GM21723 (cell line): Measurements from ENCODE around the gene SMIM22.

Experiments used
- ATAC-seq: cut with Tn5 transposase; IDR thresholded peaks from one replicate; pipeline ENCODE4 v1.9.1; 2021; ENCODE audit warnings: mild to moderate bottlenecking, moderate library complexity; ENCODE audit not compliant: unreplicated experiment

The SMIM22 gene

GRCh38 chr16:4814542-4815173, 19.5 kb downstream of the SMIM22 start:
- ATAC-seq: no peak

GRCh38 chr16:4820652-4821051, 25.5 kb downstream of the SMIM22 start:
- no peak for ATAC-seq

GRCh38 chr16:4825196-4825595, 30.0 kb downstream of the SMIM22 start:
- ATAC-seq: no peak

GRCh38 chr16:4826526-4826925, 31.4 kb downstream of the SMIM22 start:
- ATAC-seq: no peak

GRCh38 chr16:4826980-4827379, 31.8 kb downstream of the SMIM22 start:
- no peak for ATAC-seq

GRCh38 chr16:4828567-4829321, 33.6 kb downstream of the SMIM22 start:
- ATAC-seq: no peak

GRCh38 chr16:4830408-4830807, 35.2 kb downstream of the SMIM22 start:
- no peak for ATAC-seq

GRCh38 chr16:4831616-4832015, 36.4 kb downstream of the SMIM22 start:
- ATAC-seq: no peak

GRCh38 chr16:4832698-4833343, 37.7 kb downstream of the SMIM22 start:
- no peak for ATAC-seq

- no peak for ATAC-seq
Measured at GRCh38 chr16:4833584-4833983, 38.4 kb downstream of the SMIM22 start.

- ATAC-seq: no peak
Measured at GRCh38 chr16:4836727-4837126, 41.6 kb downstream of the SMIM22 start.

- ATAC-seq: no peak
Measured at GRCh38 chr16:4837733-4838501, 42.7 kb downstream of the SMIM22 start.

- ATAC-seq: no peak
Measured at GRCh38 chr16:4839942-4840341, 44.8 kb downstream of the SMIM22 start.

- no peak for ATAC-seq
Measured at GRCh38 chr16:4840984-4841383, 45.8 kb downstream of the SMIM22 start.
